Heart left ventricle (tissue), 13 donors: ENCODE measurements around the gene KRTAP1-4.

ENCODE experiments used
- CTCF ChIP-seq, 12 donors: fragments of 200-600 bp; sonication (generic) in 4 of 12; IDR thresholded peaks; one replicate each; pipeline versions ENCODE4 v1.5.0 to v1.8.0; 2018 to 2022; ENCODE audit warnings: antibody characterized with exemption in 12 of 12, mild to moderate bottlenecking in 5 of 12
- POLR2A ChIP-seq, 2 donors: fragments of 450-650 bp; IDR thresholded peaks; one replicate each; pipeline ENCODE4 v1.6.1; 2017; ENCODE audit warnings: antibody characterized with exemption in 2 of 2, mild to moderate bottlenecking in 2 of 2, moderate library complexity in 2 of 2
- donor health status: ischemic (EF 13 %, LVEDD 7.1; RV severe dilation, severe dysfunction).
- donor health status: DM: no; HTN: yes; CAD: no.
- donor health status: DM: no; HTN: no; CAD: no.
- donor health status: ischemic (EF 25% LVEDD 6.9; RV normal size, moderate dysfunction).
- donor health status: ischemic (EF 25% LVEDD 5.7; RV mildly dilated, moderate dysfunction).
- donor health status: ischemic (EF 35%, LVEDD 5.7; RV mildly dilated, moderate dysfunction).
- donor health status: nonischemic (EF 11% LVEDD 7.7; RV severe dilation, severe dysfunction).
- donor health status: DM: yes; HTN: yes; CAD: no.
- donor health status: PGD.
- donor health status: ischemic (EF 29% LVEDD 5.4; RV normal size, mild dysfunction).
- donor health status: nonischemic (EF 23%, LVEDD 6.1; RV moderate dilation, normal function).

GRCh38 chr17:41026715-41027471, 3.1 kb downstream of the KRTAP1-4 start, which contains the start of gene KRTAP1-5:
- TF ChIP-seq CTCF (IDR thresholded peaks at IDR 0.05) (no peak), POLR2A (IDR thresholded peaks at IDR 0.05) (no peak)
